Stimulated activated CD4-positive, alpha-beta T cell treated with anti-CD3 and anti-CD28 coated beads, TNF-alpha, amount 100 ng/mL, for 1 hour (primary cell): ENCODE measurements around the gene MEDAG.

Source experiments
- DNase-seq, 3 donors: peaks; one replicate each; pipeline ENCODE4 v3.0.0-alpha.2; 2020; ENCODE audit warnings: low read depth in 3 of 3, low spot score in 1 of 3

MEDAG gene

DNA sequence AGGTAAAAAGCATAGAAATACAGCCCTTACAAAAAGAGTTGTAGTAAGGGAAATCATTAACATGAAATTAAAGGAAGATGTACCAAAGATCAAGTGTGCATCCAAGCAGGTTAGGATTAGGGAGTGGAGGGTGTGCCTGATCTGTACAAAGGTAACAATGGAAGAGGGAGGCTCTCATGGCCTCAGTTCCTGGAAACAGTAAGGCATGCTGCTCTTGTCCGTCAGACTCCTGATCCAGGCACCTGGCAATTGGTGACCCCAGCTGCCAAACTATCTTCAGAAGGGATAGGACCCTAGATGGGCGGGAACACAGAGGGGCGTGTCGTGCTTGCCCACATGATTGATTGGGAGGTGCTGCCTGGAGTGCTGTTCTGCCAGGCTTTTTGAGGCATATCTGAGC is 30.9 kb downstream of the MEDAG start:
- DNase-seq: no peak

DNA sequence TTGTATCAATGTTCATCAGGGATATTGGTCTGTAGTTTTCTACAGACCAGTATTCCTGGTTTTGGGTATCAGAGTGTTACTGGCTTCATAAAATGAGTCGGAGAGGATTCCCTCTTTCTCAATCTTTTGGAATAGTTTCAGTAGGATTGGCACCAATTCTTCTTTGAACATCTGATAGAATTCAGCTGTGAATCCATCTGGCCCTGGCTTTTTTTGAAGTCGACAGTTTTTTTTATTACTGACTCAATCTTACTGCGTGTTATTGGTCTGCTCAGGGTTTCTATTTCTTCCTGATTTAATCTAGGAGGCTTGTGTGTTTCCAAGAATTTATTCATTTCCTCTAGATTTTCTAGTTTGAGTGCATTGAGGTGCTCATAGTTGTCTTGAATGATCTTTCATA is 37.8 kb downstream of the MEDAG start:
- no peak for DNase-seq

DNA sequence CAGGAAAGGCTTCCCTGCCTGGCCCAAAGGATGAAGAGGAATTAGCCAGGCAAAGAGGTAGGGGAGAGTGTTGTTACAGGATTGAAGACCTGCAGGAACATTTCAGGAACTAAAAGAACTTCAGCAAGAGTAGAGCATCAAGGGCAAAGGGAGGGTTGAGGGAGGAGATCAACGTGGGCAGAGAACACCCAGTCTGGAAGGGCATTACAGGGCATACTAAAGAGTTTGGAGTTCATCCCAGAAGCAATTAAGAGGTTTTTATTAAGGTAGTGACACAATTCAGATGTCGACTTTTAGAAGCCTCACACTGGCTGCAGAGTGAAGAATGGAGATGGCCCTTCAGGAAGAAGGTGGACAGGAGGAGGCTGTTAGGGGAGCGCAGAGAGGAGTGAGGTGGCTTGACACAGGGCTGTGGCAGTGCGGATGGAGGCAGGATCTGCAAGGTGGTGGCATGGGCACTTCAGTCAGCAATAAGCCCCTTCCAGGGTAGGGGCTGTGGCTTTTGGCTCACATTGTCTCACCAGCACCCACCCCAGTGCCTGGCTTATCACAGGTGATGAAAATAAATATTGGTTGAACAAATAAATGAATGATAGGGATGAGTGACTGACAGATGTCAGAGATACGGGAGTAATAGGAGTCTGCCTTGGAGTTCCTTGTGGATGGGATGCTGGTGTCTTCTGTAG is 51.3 kb downstream of the MEDAG start:
- no peak for DNase-seq

DNA sequence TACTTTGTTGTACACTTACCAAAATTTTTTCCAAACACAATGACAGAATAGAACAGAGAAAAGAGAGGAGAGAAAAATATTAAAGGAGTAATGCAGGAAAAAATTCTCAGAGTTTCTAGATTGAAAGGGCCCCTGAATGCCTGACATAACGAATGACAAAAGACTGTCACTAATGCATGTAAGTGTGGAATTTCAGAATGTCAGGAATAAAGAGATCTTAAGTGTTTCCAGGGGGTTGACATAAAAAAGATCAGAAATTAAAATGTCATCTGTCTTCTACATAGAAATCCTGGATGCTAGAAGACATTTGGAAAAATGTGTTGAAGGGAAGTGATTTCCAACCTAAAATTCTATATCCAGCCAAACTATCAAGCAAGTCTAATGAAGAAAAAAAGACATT is 53.6 kb downstream of the MEDAG start:
- DNase-seq: no peak

DNA sequence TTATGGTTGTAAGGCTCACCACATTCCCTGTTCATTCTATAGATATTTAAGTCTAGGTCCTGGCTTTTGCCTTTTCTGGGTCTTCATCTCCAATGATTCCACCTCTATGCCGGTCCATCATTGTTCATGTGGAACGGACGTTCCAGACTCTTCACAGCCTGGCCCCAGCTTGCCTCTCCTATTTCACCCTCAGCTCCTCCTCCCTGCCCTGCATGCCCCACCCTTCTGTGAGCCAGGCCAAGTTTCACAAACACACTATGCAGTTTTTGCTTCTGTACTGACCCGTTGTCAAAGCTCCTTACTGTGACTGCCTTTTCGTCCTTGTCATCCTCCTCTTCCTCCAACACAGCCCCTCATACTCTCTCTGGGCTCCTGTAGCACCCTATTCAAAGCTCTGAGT is 57.7 kb downstream of the MEDAG start:
- DNase-seq: no peak

DNA sequence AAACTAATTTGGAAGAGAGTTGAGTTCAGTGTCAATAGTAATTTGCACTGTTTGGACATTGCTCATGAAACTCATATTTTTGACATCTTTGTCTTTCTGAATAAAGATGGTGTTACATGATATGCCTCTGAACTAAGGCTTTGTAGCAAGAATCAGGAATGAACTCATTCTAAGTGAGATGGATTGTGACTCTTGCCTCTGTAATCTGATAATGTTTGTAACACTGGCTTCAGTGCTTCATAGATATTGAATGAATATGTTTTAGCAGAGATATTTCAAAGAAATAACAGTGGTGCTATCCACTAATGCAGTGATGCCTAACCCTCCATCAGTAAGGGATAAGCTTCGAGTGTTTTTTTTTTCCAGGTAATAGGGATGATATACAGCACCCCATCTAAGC is 59.3 kb downstream of the MEDAG start:
- DNase-seq: no peak

DNA sequence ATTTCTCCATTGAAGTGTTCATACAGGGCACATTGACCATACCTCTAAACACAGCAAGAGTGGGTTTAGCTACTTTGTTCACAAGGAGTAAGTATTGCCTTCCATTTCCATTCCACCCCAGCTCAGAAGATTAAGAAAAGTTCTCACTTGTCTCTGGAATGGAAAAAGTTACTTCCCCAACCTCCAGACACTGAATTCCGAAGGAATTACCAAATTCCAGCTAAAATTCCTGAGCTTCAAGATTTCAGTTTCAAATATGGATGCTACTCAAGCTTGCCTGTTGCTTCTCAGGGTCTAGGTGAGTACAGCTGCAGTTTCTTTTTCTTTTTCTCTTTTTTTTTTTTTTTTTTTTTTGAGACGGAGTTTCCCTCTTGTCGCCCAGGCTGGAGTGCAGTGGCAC is 60.0 kb downstream of the MEDAG start:
- DNase-seq: no peak

DNA sequence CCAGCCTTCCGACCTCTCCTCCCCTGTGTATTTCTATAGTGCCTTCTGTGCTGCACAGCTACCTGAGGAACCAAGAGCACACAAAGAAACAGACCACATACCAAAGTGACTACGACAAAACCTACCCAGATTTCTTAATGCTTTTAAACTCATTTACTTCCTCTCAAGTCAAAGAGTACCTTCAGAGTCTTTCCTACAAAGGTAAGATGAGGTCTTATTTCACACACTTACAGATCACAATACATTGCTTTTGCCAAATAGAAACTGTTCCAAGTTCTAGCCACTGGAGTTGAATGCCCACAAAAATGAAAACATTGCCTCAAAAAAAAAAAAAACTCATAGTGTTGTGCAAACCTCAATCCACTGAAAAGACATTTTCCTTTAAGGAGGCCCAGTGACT is 62.8 kb downstream of the MEDAG start:
- no peak for DNase-seq

DNA sequence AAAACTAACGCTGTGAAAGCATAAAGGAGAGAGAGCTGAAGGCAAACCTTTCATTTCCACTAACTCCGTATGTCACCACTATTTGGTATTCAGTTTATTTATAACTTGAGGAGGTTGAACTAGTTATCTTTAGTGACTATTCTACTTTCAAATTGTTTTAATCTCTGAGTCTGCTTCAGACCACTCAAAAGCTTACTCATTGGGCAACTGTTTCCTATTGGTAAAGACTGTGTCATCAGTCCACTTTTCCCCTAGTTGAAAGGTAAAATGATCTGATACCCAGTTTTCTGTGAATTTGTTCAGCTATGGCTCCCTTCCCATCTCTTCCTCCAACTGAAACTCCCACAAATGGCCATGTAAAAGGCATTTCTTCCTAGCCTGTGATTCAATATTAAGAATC is 65.5 kb downstream of the MEDAG start:
- no peak for DNase-seq

DNA sequence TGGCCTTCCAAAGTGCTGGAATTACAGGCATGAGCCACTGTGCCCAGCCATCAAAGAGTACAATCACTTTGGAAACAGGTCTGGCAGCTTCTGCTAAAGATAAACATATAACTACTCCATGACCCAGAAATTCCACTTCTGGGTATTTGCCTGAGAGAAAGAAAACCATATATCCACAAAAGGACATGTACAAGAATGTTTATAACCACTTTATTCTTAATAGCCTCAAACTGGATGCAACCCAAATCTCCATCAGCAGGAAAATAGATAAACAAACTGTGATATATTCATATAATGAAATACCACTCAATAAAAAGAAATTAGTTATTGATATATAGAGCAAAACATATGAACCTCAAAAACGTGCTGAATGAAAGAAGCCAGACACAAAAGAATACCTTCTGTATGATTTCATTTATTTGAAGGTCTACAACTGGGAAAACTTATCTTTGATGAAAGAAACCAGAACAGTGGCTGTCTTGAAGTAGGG is 66.9 kb downstream of the MEDAG start:
- no peak for DNase-seq

DNA sequence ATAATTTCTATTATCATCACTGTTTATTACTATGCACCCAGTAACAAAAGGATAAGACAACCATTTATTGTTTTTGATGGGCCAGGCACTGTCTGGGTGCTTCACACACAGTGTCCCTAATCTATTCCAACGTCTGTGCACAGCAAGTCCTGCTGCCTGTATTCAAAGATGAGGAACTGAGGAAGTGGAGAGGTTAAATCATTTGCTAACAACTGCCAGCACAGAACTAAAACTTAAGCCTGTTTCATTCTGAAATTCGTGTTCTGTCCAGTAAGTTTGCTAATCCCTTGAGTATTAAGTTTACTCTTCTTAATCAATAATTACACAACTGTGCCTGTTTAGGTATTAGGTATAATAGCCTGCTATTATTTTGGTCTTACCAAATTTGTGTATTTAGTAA is 68.3 kb downstream of the MEDAG start:
- DNase-seq: no peak
